Gastroesophageal sphincter (tissue), 3 donors: ENCODE measurements around the gene TMEM245.

Experiments
- POLR2A ChIP-seq, 2 donors: fragments of 450-650 bp; IDR thresholded peaks; one replicate each; pipeline ENCODE4 v1.6.1; 2017; ENCODE audit warnings: antibody characterized with exemption in 2 of 2, mild to moderate bottlenecking in 2 of 2, moderate library complexity in 1 of 2
- TF ChIP-seq, protein P1 (sequence below), 4 experiments: fragments of 200-600 bp in 2 of 4; fragments of 450-650 bp in 2 of 4; sonication (generic) in 1 of 4; IDR thresholded peaks; one replicate each; pipeline ENCODE4 v1.5.1; 2017 to 2019; ENCODE audit warnings: antibody characterized with exemption in 4 of 4, mild to moderate bottlenecking in 2 of 4, moderate library complexity in 2 of 4

DNA sequence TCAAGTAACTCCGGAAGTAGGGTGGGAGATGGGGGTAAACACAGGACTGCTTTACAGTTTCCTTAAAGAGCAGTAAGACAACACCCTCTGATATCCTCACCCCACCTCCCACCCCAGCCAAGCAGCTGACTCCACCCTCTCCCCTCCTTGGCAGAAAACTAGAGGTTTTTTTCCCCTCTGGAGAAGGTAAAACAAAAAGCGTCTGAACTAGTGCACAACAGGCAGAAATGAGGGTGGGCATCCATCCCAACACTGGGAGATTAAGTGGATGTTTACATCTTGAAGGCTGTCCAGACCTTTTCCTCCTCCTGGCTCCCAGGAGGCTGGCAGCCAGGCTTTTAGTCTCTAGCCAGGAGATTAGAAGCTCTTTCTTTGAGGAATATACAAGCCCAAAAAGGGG lies 92.6 kb downstream of the TMEM245 start:
- TF ChIP-seq, protein P1, sequence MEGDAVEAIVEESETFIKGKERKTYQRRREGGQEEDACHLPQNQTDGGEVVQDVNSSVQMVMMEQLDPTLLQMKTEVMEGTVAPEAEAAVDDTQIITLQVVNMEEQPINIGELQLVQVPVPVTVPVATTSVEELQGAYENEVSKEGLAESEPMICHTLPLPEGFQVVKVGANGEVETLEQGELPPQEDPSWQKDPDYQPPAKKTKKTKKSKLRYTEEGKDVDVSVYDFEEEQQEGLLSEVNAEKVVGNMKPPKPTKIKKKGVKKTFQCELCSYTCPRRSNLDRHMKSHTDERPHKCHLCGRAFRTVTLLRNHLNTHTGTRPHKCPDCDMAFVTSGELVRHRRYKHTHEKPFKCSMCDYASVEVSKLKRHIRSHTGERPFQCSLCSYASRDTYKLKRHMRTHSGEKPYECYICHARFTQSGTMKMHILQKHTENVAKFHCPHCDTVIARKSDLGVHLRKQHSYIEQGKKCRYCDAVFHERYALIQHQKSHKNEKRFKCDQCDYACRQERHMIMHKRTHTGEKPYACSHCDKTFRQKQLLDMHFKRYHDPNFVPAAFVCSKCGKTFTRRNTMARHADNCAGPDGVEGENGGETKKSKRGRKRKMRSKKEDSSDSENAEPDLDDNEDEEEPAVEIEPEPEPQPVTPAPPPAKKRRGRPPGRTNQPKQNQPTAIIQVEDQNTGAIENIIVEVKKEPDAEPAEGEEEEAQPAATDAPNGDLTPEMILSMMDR (IDR thresholded peaks at IDR 0.05) = no peak
- TF ChIP-seq POLR2A (IDR thresholded peaks at IDR 0.05) = no peak
